Endothelial cell of umbilical vein (primary cell): Measurements from ENCODE around the gene COL23A1. TPM values are rescaled to one million over a fixed set of nuclear protein-coding genes. Genes with fewer than 3 reads are reported as not detected.

Experiments
- BruUV-seq: library from RNA; stranded (reverse); fragments of 400-500 nt; replicated peaks from 2 replicates; lab custom pipeline; 2021; lab: Mats Ljungman, UMichigan
- CTCF ChIA-PET: fragments of 300-600, 350-600 bp; sonication (Branson Sonifier 250); formaldehyde crosslinking; loops from one replicate; lab custom pipeline; 2021; ENCODE audit warnings: antibody characterized with exemption, inconsistent platforms; lab: Charles Lee
- POLR2A ChIA-PET: fragments of 300-600, 350-600 bp; sonication (Branson Sonifier 250); formaldehyde crosslinking; loops from one replicate; lab custom pipeline; 2021; ENCODE audit warnings: antibody characterized with exemption, inconsistent platforms; lab: Charles Lee
- DNase-seq: peaks from one replicate; pipeline ENCODE4 v3.0.0-alpha.2; 2011; ENCODE audit warnings: low read depth, low spot score
- FAIRE-seq: peaks from 2 replicates; lab custom pipeline; 2011; peaks lifted over from hg19 to GRCh38; lab: Jason Lieb, UNC
- H2AFZ ChIP-seq: 2 replicates; pipeline ENCODE4 v1.6.0; 2012; ENCODE audit warnings: low read depth, low read length, control low read depth, inconsistent platforms
- H3K27ac ChIP-seq: 2 replicates; pipeline ENCODE4 v1.5.1; 2011; ENCODE audit warnings: low read depth, mild to moderate bottlenecking, control low read depth, low read length, moderate library complexity; ENCODE audit not compliant: insufficient read depth
- H3K27me3 ChIP-seq, 2 experiments: 2 replicates each; pipeline versions ENCODE4 v1.6.0 to v1.6.1; 2011; ENCODE audit warnings: low read length in 2 of 2, mixed read lengths in 1 of 2; ENCODE audit not compliant: control insufficient read depth in 2 of 2, insufficient read depth in 2 of 2
- H3K36me3 ChIP-seq, 2 experiments: 2 replicates in 1 of 2; 3 replicates in 1 of 2; pipeline ENCODE4 v1.5.1; 2011; ENCODE audit warnings: low read length in 2 of 2, mild to moderate bottlenecking in 1 of 2, moderate library complexity in 1 of 2; ENCODE audit not compliant: control insufficient read depth in 2 of 2, insufficient read depth in 2 of 2; ENCODE audit errors: extremely low read depth in 1 of 2
- H3K4me1 ChIP-seq: 3 replicates; pipeline ENCODE4 v1.5.1; 2011; ENCODE audit warnings: mild to moderate bottlenecking, low read length; ENCODE audit not compliant: control insufficient read depth, insufficient read depth; ENCODE audit errors: extremely low read depth
- H3K4me2 ChIP-seq: 2 replicates; pipeline ENCODE4 v1.6.1; 2011; ENCODE audit warnings: low read length, control low read depth, mixed read lengths; ENCODE audit not compliant: insufficient read depth
- H3K4me3 ChIP-seq, 3 experiments: fragments of 200-600 bp in 1 of 3; sonication (generic), shearing (Covaris generic) in 1 of 3; replicated peaks in 1 of 3; 2 replicates each; pipeline ENCODE4 v1.5.1; 2011 to 2016; ENCODE audit warnings: control low read depth in 3 of 3, low read length in 3 of 3, mild to moderate bottlenecking in 2 of 3, inconsistent platforms in 1 of 3, low read depth in 1 of 3, moderate library complexity in 1 of 3; ENCODE audit not compliant: insufficient read depth in 1 of 3
- H3K79me2 ChIP-seq: 2 replicates; pipeline ENCODE4 v1.6.0; 2012; ENCODE audit warnings: low read length, inconsistent platforms; ENCODE audit not compliant: control insufficient read depth, insufficient read depth
- H3K9ac ChIP-seq: replicated peaks from 2 replicates; pipeline ENCODE3; 2011; ENCODE audit warnings: low read length, control low read depth; ENCODE audit not compliant: insufficient read depth; ENCODE audit errors: extremely low read depth
- H3K9me1 ChIP-seq: replicated peaks from 3 replicates; pipeline ENCODE4 v1.6.0; 2011; ENCODE audit warnings: mild to moderate bottlenecking, low read length; ENCODE audit not compliant: control insufficient read depth, insufficient read depth; ENCODE audit errors: extremely low read depth
- H3K9me3 ChIP-seq: replicated peaks from 2 replicates; pipeline ENCODE4 v1.5.1; 2012; ENCODE audit warnings: low read length, inconsistent platforms; ENCODE audit not compliant: control insufficient read depth, insufficient read depth
- H4K20me1 ChIP-seq: replicated peaks from 2 replicates; pipeline ENCODE3; 2011; ENCODE audit warnings: mild to moderate bottlenecking, low read length; ENCODE audit not compliant: control insufficient read depth, insufficient read depth; ENCODE audit errors: extremely low read depth
- EZH2 ChIP-seq: IDR thresholded peaks from 2 replicates; pipeline ENCODE4 v1.6.1; 2012; ENCODE audit warnings: borderline replicate concordance, low read depth, mild to moderate bottlenecking, moderate library complexity, low read length, inconsistent platforms; ENCODE audit not compliant: severe bottlenecking
- FOS ChIP-seq: IDR thresholded peaks from 2 replicates; pipeline ENCODE4 v1.6.1; 2011; ENCODE audit warnings: mild to moderate bottlenecking, low read length, moderate library complexity, borderline replicate concordance; ENCODE audit not compliant: insufficient read depth
- GATA2 ChIP-seq: IDR thresholded peaks from 2 replicates; pipeline ENCODE4 v1.7.0; 2011; ENCODE audit warnings: low read depth, mild to moderate bottlenecking, moderate library complexity, mixed read lengths, low read length; ENCODE audit not compliant: insufficient read length, insufficient read depth
- JUN ChIP-seq: IDR thresholded peaks from 2 replicates; pipeline ENCODE4 v1.6.1; 2011; ENCODE audit warnings: borderline replicate concordance, low read depth; ENCODE audit not compliant: insufficient read length, insufficient read depth
- MAX ChIP-seq: IDR thresholded peaks from 2 replicates; pipeline ENCODE4 v1.6.1; 2011; ENCODE audit not compliant: insufficient read depth, insufficient read length
- MYC ChIP-seq: IDR thresholded peaks from one replicate; pipeline ENCODE4 v1.6.1; 2011; ENCODE audit warnings: mild to moderate bottlenecking, low read depth, low read length
- POLR2A ChIP-seq: IDR thresholded peaks from 2 replicates; pipeline ENCODE4 v1.6.1; 2012; ENCODE audit warnings: low read depth, mild to moderate bottlenecking, control low read depth, low read length
- POLR2AphosphoS5 ChIP-seq: IDR thresholded peaks from 2 replicates; pipeline ENCODE4 v1.6.1; 2012; ENCODE audit warnings: low read depth, mild to moderate bottlenecking, control low read depth, low read length, moderate library complexity; ENCODE audit not compliant: insufficient read depth
- dilution Hi-C: fragments of 300-500 bp; cut with MboI; formaldehyde crosslinking; loops from one replicate; pipeline ENCODE4 v1.15.0; 2019; ENCODE audit warnings: low sequenced_read_pairs; ENCODE audit not compliant: extremely low pct_ligation_motif_present
- intact Hi-C: fragments of 100-400 bp; cut with micrococcal nuclease; formaldehyde crosslinking; loops from one replicate; pipeline ENCODE4 v1.10.0; 2022
- polyA plus RNA-seq, 4 experiments: library from polyadenylated mRNA; depleted of rRNA in 3 of 4; stranded (reverse) in 3 of 4; unstranded in 1 of 4; fragments of >200 nt; gene quantifications; 2 replicates each; pipeline versions ENCODE4 v1.2.1 to v1.2.3, GENCODE V29; 2011 to 2012; ENCODE audit warnings: missing spikeins in 1 of 4
- total RNA-seq: library from RNA; stranded (reverse); gene quantifications from 2 replicates; pipeline ENCODE4 v1.2.3, GENCODE V29; 2021
- TF ChIP-seq, protein P1 (sequence below), 2 donors: IDR thresholded peaks; 1 replicate in 1 of 2; 2 replicates in 1 of 2; pipeline ENCODE4 v1.5.1; 2011; ENCODE audit warnings: low read length in 2 of 2, mild to moderate bottlenecking in 2 of 2, moderate library complexity in 2 of 2, control low read depth in 1 of 2, inconsistent platforms in 1 of 2, low read depth in 1 of 2; ENCODE audit not compliant: insufficient read depth in 1 of 2; ENCODE audit errors: extremely low read depth in 1 of 2

COL23A1 gene
- total and polyA plus RNA-seq, 2 donors (not counting 3 experiments of a cell fraction or from before 2014, with no cell fraction given) = not detected

GRCh38 chr5:178470760-178471025, 119.5 kb downstream of the COL23A1 start:
- dilution Hi-C loops = no loop called here
- BruUV-seq = no TSS peak
- no peaks in the 10 kb centered on the region for H3K36me3 ChIP-seq
- intact Hi-C loops = no loop called here
- H4K20me1 ChIP-seq = no peaks in the 10 kb centered on the region
- no peaks in the 10 kb centered on the region for H3K27me3 ChIP-seq
- H3K4me2 ChIP-seq = no peak overlapping the region
- H3K4me1 ChIP-seq = no peaks in the 10 kb centered on the region
- no peak overlapping the region for H3K9ac ChIP-seq
- H3K79me2 ChIP-seq = no peaks in the 10 kb centered on the region
- ChIA-PET POLR2A (no interaction called here), CTCF (no interaction called here)
- FAIRE-seq = no peak
- no peak overlapping the region for H2AFZ ChIP-seq
- H3K9me1 ChIP-seq = no peaks in the 10 kb centered on the region
- H3K9me3 ChIP-seq = no peaks in the 10 kb centered on the region
- H3K27ac ChIP-seq = no peak overlapping the region
- DNase-seq = no peak
- TF ChIP-seq, protein P1, sequence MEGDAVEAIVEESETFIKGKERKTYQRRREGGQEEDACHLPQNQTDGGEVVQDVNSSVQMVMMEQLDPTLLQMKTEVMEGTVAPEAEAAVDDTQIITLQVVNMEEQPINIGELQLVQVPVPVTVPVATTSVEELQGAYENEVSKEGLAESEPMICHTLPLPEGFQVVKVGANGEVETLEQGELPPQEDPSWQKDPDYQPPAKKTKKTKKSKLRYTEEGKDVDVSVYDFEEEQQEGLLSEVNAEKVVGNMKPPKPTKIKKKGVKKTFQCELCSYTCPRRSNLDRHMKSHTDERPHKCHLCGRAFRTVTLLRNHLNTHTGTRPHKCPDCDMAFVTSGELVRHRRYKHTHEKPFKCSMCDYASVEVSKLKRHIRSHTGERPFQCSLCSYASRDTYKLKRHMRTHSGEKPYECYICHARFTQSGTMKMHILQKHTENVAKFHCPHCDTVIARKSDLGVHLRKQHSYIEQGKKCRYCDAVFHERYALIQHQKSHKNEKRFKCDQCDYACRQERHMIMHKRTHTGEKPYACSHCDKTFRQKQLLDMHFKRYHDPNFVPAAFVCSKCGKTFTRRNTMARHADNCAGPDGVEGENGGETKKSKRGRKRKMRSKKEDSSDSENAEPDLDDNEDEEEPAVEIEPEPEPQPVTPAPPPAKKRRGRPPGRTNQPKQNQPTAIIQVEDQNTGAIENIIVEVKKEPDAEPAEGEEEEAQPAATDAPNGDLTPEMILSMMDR (IDR thresholded peaks at IDR 0.05; ENCODE audit: extremely low read depth in 1 of 2, insufficient read depth in 1 of 2, low read depth in 1 of 2, low read length in 2 of 2) = no peak
- TF ChIP-seq POLR2A (no peak), FOS (no peak), MYC (no peak), GATA2 (no peak), POLR2AphosphoS5 (no peak), EZH2 (no peak), MAX (no peak), JUN (no peak)
- no peak overlapping the region for H3K4me3 ChIP-seq
